Astrocyte of the spinal cord (primary cell): ENCODE measurements around the gene DIAPH2.
"Not testable (repeated sequence)": the region's sequence is repeated elsewhere in the genome, so short reads cannot be mapped to it uniquely, and the experiment has no call there.

ENCODE experiments used
- DNase-seq: peaks from one replicate; pipeline ENCODE4 v3.0.0; 2011; ENCODE audit warnings: low read depth, low spot score
- H3K4me3 ChIP-seq: 2 replicates; pipeline ENCODE4 v1.5.1; 2011; ENCODE audit warnings: low read depth, mild to moderate bottlenecking, low read length, moderate library complexity
- in situ Hi-C: cut with HindIII; loops from 2 replicates; pipeline ENCODE4 v1.10.0; 2017; ENCODE audit warnings: low sequenced_read_pairs
- TF ChIP-seq, protein P1 (sequence below): IDR thresholded peaks from 2 replicates; pipeline ENCODE4 v1.5.1; 2012; ENCODE audit warnings: low read depth, mild to moderate bottlenecking, low read length, inconsistent platforms

Gene DIAPH2

GRCh38 chrX:96835660-96836289 lies 151.1 kb downstream of the DIAPH2 start:
- H3K4me3 ChIP-seq, result no peak overlapping the region
- DNase-seq, result no peak
- in situ Hi-C loops, result no loop called here
- TF ChIP-seq, protein P1, sequence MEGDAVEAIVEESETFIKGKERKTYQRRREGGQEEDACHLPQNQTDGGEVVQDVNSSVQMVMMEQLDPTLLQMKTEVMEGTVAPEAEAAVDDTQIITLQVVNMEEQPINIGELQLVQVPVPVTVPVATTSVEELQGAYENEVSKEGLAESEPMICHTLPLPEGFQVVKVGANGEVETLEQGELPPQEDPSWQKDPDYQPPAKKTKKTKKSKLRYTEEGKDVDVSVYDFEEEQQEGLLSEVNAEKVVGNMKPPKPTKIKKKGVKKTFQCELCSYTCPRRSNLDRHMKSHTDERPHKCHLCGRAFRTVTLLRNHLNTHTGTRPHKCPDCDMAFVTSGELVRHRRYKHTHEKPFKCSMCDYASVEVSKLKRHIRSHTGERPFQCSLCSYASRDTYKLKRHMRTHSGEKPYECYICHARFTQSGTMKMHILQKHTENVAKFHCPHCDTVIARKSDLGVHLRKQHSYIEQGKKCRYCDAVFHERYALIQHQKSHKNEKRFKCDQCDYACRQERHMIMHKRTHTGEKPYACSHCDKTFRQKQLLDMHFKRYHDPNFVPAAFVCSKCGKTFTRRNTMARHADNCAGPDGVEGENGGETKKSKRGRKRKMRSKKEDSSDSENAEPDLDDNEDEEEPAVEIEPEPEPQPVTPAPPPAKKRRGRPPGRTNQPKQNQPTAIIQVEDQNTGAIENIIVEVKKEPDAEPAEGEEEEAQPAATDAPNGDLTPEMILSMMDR, result no peak

- TF ChIP-seq, protein P1, result no peak
- DNase-seq, result peak; percentile 5
- in situ Hi-C loops, result no loop called here
- H3K4me3 ChIP-seq, result no peak overlapping the region
Measured at GRCh38 chrX:96837808-96838207, 153.2 kb downstream of the DIAPH2 start.

- in situ Hi-C loops, result no loop called here
Measured at GRCh38 chrX:96838537-96838936, 153.9 kb downstream of the DIAPH2 start.

DNA sequence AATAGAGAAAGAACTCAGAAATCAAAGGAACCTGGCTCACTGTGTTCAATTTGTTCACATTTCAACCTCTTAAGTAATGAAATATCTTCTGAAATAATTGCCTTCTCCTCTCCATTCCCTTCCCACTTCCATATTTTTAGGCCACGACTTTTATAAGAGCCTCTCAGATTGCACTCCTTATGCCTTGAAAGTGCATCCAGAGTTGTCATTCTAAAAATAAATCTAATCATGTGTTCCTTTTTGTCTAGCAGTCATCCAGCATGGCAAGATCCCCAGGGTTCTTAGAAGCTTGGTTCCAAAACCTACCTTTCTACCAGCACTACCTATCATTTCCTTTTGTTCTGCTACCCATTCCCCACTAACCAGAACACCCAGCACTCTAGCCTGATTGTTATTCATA lies 156.7 kb downstream of the DIAPH2 start:
- no peak for DNase-seq
- in situ Hi-C loops, result no loop called here
- no peak overlapping the region for H3K4me3 ChIP-seq
- TF ChIP-seq, protein P1, result no peak

More at GRCh38 chrX:96838537-96838936, 153.9 kb downstream of the DIAPH2 start:
- H3K4me3 ChIP-seq, result no peak overlapping the region
- no peak for DNase-seq
- TF ChIP-seq, protein P1, result no peak

- in situ Hi-C loops, DNase-seq, H3K4me3 ChIP-seq: not testable (repeated sequence)
Measured at GRCh38 chrX:96841866-96842265, 157.2 kb downstream of the DIAPH2 start.

- H3K4me3 ChIP-seq, result no peak overlapping the region
- in situ Hi-C loops, result no loop called here
- TF ChIP-seq, protein P1, result peak; percentile 29
- DNase-seq, result no peak
Measured at GRCh38 chrX:96843566-96843965, 158.9 kb downstream of the DIAPH2 start.

GRCh38 chrX:96846841-96847240 lies 162.2 kb downstream of the DIAPH2 start:
- no peak for DNase-seq
- in situ Hi-C loops, result no loop called here
- H3K4me3 ChIP-seq, result no peak overlapping the region
- TF ChIP-seq, protein P1, result no peak

DNA sequence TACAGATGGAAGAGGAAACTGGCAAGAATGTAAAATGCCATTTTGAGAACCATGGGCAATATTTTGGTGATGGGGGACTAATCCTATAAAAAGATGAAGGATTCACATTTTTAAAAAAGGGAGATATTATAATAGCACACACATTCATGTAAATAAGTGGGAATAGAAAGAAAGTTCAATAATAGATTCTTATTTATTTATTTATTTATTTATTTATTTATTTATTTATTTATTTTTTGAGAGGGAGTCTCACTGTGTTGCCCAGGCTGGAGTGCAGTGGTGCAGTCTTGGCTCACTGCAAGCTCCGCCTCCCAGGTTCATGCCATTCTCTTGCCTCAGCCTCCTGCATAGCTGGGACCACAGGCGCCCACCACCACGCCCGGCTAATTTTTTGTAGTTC lies 174.8 kb downstream of the DIAPH2 start:
- H3K4me3 ChIP-seq, in situ Hi-C loops, DNase-seq: not testable (repeated sequence)
